MCF 10A (cell line): ENCODE measurements around the gene PPP1R26. TPM values are rescaled to one million over a fixed set of nuclear protein-coding genes. Genes with fewer than 3 reads are reported as not detected.

Experiments used
- BruUV-seq: library from RNA; stranded (reverse); fragments of 400-500 nt; replicated peaks from 2 replicates; lab custom pipeline; 2021; lab: Mats Ljungman, UMichigan
- CTCF ChIA-PET: fragments of 300-600 bp; sonication (Branson Sonifier 250); formaldehyde crosslinking; extraction: SDS; loops from one replicate; lab custom pipeline; 2021; ENCODE audit warnings: antibody characterized with exemption, inconsistent platforms; lab: Yijun Ruan, JAX
- POLR2A ChIA-PET: fragments of 300-600, 350-650 bp; sonication (Branson Sonifier 250); formaldehyde crosslinking; extraction: SDS; loops from one replicate; lab custom pipeline; 2020; ENCODE audit warnings: antibody characterized with exemption, inconsistent platforms; lab: Yijun Ruan, JAX
- DNase-seq: peaks from one replicate; pipeline ENCODE4 v3.0.0-alpha.2; 2018; ENCODE audit not compliant: unreplicated experiment
- H3K27ac Mint-ChIP-seq: one replicate; pipeline ENCODE4 v1.8.0; 2022; ENCODE audit warnings: mild to moderate bottlenecking, low read depth, mixed read lengths; ENCODE audit not compliant: unreplicated experiment
- H3K27me3 Mint-ChIP-seq: one replicate; pipeline ENCODE4 v1.8.0; 2022; ENCODE audit warnings: mixed read lengths; ENCODE audit not compliant: insufficient read depth, unreplicated experiment
- H3K36me3 Mint-ChIP-seq: one replicate; pipeline ENCODE4 v1.8.0; 2022; ENCODE audit warnings: mild to moderate bottlenecking, moderate library complexity, mixed read lengths; ENCODE audit not compliant: insufficient read depth, unreplicated experiment
- H3K4me1 Mint-ChIP-seq: one replicate; pipeline ENCODE4 v1.8.0; 2022; ENCODE audit warnings: mixed read lengths; ENCODE audit not compliant: insufficient read depth, unreplicated experiment
- H3K4me3 Mint-ChIP-seq: one replicate; pipeline ENCODE4 v1.8.0; 2022; ENCODE audit warnings: mild to moderate bottlenecking, moderate library complexity, mixed read lengths; ENCODE audit not compliant: unreplicated experiment
- H3K9me3 Mint-ChIP-seq: one replicate; pipeline ENCODE4 v1.8.0; 2022; ENCODE audit warnings: mixed read lengths; ENCODE audit not compliant: unreplicated experiment
- CTCF ChIP-seq: fragments of 200-600 bp; IDR thresholded peaks from one replicate; pipeline ENCODE4 v1.8.0; 2022; ENCODE audit warnings: antibody characterized with exemption, mild to moderate bottlenecking; ENCODE audit not compliant: unreplicated experiment
- intact Hi-C: fragments of 100-400 bp; cut with micrococcal nuclease; formaldehyde crosslinking; loops from 2 replicates; pipeline ENCODE4 v1.14.1; 2022
- total RNA-seq: library from RNA; stranded (reverse); gene quantifications from 2 replicates; pipeline ENCODE4 v1.2.3, GENCODE V29; 2022

Gene PPP1R26
- total RNA-seq, 1 experiment from 2014 or later = 19.1 TPM

GRCh38 chr9:135484460-135485277 lies 5.1 kb downstream of the PPP1R26 start:
- H3K9me3 Mint-ChIP-seq = no peaks in the 10 kb centered on the region
- no peak for TF ChIP-seq CTCF
- H3K27ac Mint-ChIP-seq = no peak overlapping the region
- intact Hi-C loops = no loop called here
- ChIA-PET POLR2A (no interaction called here), CTCF (interaction anchor here (0.5 kb wide), 1 partner anchor 483 kb away, joined by 3 read pairs; no protein-coding TSS in a partner anchor)
- H3K4me1 Mint-ChIP-seq = no peaks in the 10 kb centered on the region
- DNase-seq = no peak
- H3K27me3 Mint-ChIP-seq = no peaks in the 10 kb centered on the region
- no TSS peak for BruUV-seq
- H3K4me3 Mint-ChIP-seq = no peak overlapping the region
- peaks cover 36% of the 10 kb centered on the region for H3K36me3 Mint-ChIP-seq

- no peak overlapping the region for H3K4me3 Mint-ChIP-seq
- no peaks in the 10 kb centered on the region for H3K27me3 Mint-ChIP-seq
- H3K4me1 Mint-ChIP-seq = no peaks in the 10 kb centered on the region
- TF ChIP-seq CTCF = no peak
- no TSS peak for BruUV-seq
- H3K27ac Mint-ChIP-seq = no peak overlapping the region
- DNase-seq = no peak
- peaks cover 36% of the 10 kb centered on the region for H3K36me3 Mint-ChIP-seq
- ChIA-PET CTCF (no interaction called here), POLR2A (no interaction called here)
- no peaks in the 10 kb centered on the region for H3K9me3 Mint-ChIP-seq
- intact Hi-C loops = no loop called here
Measured at GRCh38 chr9:135485385-135485784, 5.8 kb downstream of the PPP1R26 start.

- peaks cover 36% of the 10 kb centered on the region for H3K36me3 Mint-ChIP-seq
- H3K4me1 Mint-ChIP-seq = no peaks in the 10 kb centered on the region
- TF ChIP-seq CTCF = no peak
- POLR2A ChIA-PET = no interaction called here
- no TSS peak for BruUV-seq
- H3K27ac Mint-ChIP-seq = no peak overlapping the region
- no peaks in the 10 kb centered on the region for H3K9me3 Mint-ChIP-seq
- no peak overlapping the region for H3K4me3 Mint-ChIP-seq
- intact Hi-C loops = no loop called here
- no peak for DNase-seq
- CTCF ChIA-PET = no interaction called here
- no peaks in the 10 kb centered on the region for H3K27me3 Mint-ChIP-seq
Measured at GRCh38 chr9:135485832-135486231, 6.2 kb downstream of the PPP1R26 start.

- no peak for TF ChIP-seq CTCF
- no TSS peak for BruUV-seq
- H3K4me1 Mint-ChIP-seq = no peaks in the 10 kb centered on the region
- H3K9me3 Mint-ChIP-seq = no peaks in the 10 kb centered on the region
- POLR2A ChIA-PET = no interaction called here
- intact Hi-C loops = no loop called here
- no peak for DNase-seq
- no peak overlapping the region for H3K27ac Mint-ChIP-seq
- H3K27me3 Mint-ChIP-seq = no peaks in the 10 kb centered on the region
- peaks cover 40% of the 10 kb centered on the region for H3K36me3 Mint-ChIP-seq
- CTCF ChIA-PET = interaction anchor here (0.9 kb wide), 1 partner anchor 117 kb away, joined by 3 read pairs; no protein-coding TSS in a partner anchor
- no peak overlapping the region for H3K4me3 Mint-ChIP-seq
Measured at GRCh38 chr9:135486267-135487065, 6.9 kb downstream of the PPP1R26 start.
